Activated CD4-positive, alpha-beta T cell treated with anti-CD3 and anti-CD28 coated beads for 36 hours (primary cell): ENCODE data around the gene ZRANB1. TPM values are rescaled to one million over a fixed set of nuclear protein-coding genes. Genes with fewer than 3 reads are reported as not detected.
A peak's percentile ranks its signal among the peaks of the same experiment; 100 is the strongest.

Source experiments
- ATAC-seq: fragments of 200-7000 bp; cut with Tn5 transposase; one replicate; pipeline ENCODE4 v1.10.0; 2021; ENCODE audit warnings: mild to moderate bottlenecking, moderate library complexity
- CTCF ChIA-PET: fragments of 350-600 bp; sonication (Branson Sonifier 250); formaldehyde crosslinking; loops from one replicate; lab custom pipeline; 2021; ENCODE audit warnings: antibody characterized with exemption; lab: Charles Lee
- POLR2A ChIA-PET: fragments of 350-600 bp; sonication (Branson Sonifier 250); formaldehyde crosslinking; loops from one replicate; lab custom pipeline; 2021; ENCODE audit warnings: antibody characterized with exemption, inconsistent platforms; lab: Charles Lee
- DNase-seq: peaks from one replicate; pipeline ENCODE4 v3.0.0-alpha.2; 2020
- H3K27ac Mint-ChIP-seq: one replicate; pipeline ENCODE4 v1.8.0; 2021; ENCODE audit warnings: mixed read lengths
- H3K27me3 Mint-ChIP-seq: one replicate; pipeline ENCODE4 v1.8.0; 2021; ENCODE audit warnings: mixed read lengths
- H3K36me3 Mint-ChIP-seq: one replicate; pipeline ENCODE4 v1.8.0; 2021; ENCODE audit warnings: low read depth, mixed read lengths
- H3K4me1 Mint-ChIP-seq: one replicate; pipeline ENCODE4 v1.8.0; 2021; ENCODE audit warnings: mixed read lengths
- H3K4me3 Mint-ChIP-seq: one replicate; pipeline ENCODE4 v1.8.0; 2021; ENCODE audit warnings: mild to moderate bottlenecking, moderate library complexity, mixed read lengths
- H3K9me3 Mint-ChIP-seq: one replicate; pipeline ENCODE4 v1.8.0; 2021; ENCODE audit warnings: low read depth, mixed read lengths
- intact Hi-C, 2 experiments: fragments of 100-400 bp; cut with DNase I in 1 of 2; cut with micrococcal nuclease in 1 of 2; formaldehyde crosslinking; loops; one replicate each; pipeline versions ENCODE4 v1.14.2 to v1.15.1; 2022 to 2024; cut with DNase I, micrococcal nuclease
- total RNA-seq, 2 experiments: library from RNA; stranded (reverse); gene quantifications; one replicate each; pipeline ENCODE4 v1.2.3, GENCODE V29; 2021

The ZRANB1 gene
- total RNA-seq, 2 experiments from 2014 or later = 8.4 to 10.4 TPM

GRCh38 chr10:124918906-124919305 lies 23.0 kb upstream of the ZRANB1 start:
- ATAC-seq (no peak), DNase-seq (no peak)
- intact Hi-C loops = loop anchor here (5.0 to 10.0 kb wide), 5 partner anchors 38 to 1767 kb away; partner anchors contain the start of genes ABRAXAS2 (in 1 of the 2), BCCIP (in 1 of the 2), BUB3 (in 1 of the 2) and FAM53B (in 1 of the 2)
- peaks cover 35% of the 10 kb centered on the region for H3K4me1 Mint-ChIP-seq
- peaks cover 4% of the 10 kb centered on the region for H3K36me3 Mint-ChIP-seq
- no peak overlapping the region for H3K27ac Mint-ChIP-seq
- H3K9me3 Mint-ChIP-seq = no peaks in the 10 kb centered on the region
- H3K4me3 Mint-ChIP-seq = peak overlapping the region; percentile 92
- no peaks in the 10 kb centered on the region for H3K27me3 Mint-ChIP-seq
- ChIA-PET POLR2A (no interaction called here), CTCF (interaction anchor here (0.7 kb wide), 1 partner anchor 116 kb away, joined by 3 read pairs; no protein-coding TSS in a partner anchor)

DNA sequence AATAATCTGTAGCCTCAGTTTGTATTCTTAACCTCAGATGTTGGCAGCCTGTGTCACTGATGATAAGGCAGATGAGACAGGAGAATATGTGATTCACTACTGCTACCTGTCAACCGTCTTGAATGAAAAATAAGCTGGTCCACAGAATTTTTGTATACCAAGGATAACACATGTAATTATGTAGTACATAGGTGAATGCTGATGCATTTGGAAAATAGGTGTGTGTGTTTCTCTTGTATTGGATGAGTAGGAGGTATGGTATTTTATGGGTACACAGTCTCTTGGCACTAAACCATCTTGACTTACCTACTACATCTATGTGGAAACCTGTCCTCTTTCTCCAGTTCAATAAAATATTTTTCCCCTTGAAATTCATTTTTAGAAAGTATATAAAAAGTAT lies 20.7 kb upstream of the ZRANB1 start:
- Mint-ChIP-seq H3K27me3 (no peaks in the 10 kb centered on the region), H3K4me3 (no peak overlapping the region), H3K36me3 (peaks cover 4% of the 10 kb centered on the region), H3K9me3 (no peaks in the 10 kb centered on the region), H3K27ac (no peak overlapping the region), H3K4me1 (peaks cover 41% of the 10 kb centered on the region)
- CTCF ChIA-PET = no interaction called here
- DNase-seq (no peak), ATAC-seq (no peak)
- intact Hi-C loops = loop anchor here in 1 of 2 experiments (2.0 kb wide), 1 partner anchor 20 kb away; no protein-coding TSS in a partner anchor
- POLR2A ChIA-PET = no interaction called here

DNA sequence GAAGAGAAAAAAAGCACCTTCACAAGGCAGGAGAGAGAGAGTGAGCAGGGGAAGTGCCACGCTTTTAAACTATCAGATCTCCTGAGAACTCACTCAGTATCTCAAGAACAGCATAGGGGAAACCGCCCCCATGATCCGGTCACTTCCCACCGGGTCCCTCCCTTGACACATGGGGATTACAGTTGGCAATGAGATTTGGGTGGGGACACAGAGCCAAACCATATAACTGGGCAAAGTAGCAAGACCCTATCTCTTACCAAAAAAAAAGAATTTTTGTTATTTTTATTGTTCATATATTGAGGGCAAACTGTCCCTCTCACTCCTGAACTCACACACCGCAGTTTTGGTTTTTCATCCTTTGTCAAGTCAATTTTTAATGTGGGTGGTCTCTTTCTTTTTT lies 18.2 kb upstream of the ZRANB1 start:
- H3K27ac Mint-ChIP-seq = no peak overlapping the region
- peaks cover 14% of the 10 kb centered on the region for H3K36me3 Mint-ChIP-seq
- H3K4me1 Mint-ChIP-seq = peaks cover 37% of the 10 kb centered on the region
- ATAC-seq = no peak
- H3K27me3 Mint-ChIP-seq = no peaks in the 10 kb centered on the region
- intact Hi-C loops = no loop called here
- ChIA-PET POLR2A (no interaction called here), CTCF (no interaction called here)
- no peak for DNase-seq
- no peak overlapping the region for H3K4me3 Mint-ChIP-seq
- no peaks in the 10 kb centered on the region for H3K9me3 Mint-ChIP-seq

- Mint-ChIP-seq H3K27ac (no peak overlapping the region), H3K36me3 (peaks cover 17% of the 10 kb centered on the region), H3K4me1 (peaks cover 24% of the 10 kb centered on the region), H3K27me3 (no peaks in the 10 kb centered on the region), H3K4me3 (no peak overlapping the region), H3K9me3 (no peaks in the 10 kb centered on the region)
- ATAC-seq (no peak), DNase-seq (no peak)
- POLR2A ChIA-PET = interaction anchor here (0.7 kb wide), 1 partner anchor 16 kb away, joined by 5 read pairs; no protein-coding TSS in a partner anchor
- intact Hi-C loops = no loop called here
- CTCF ChIA-PET = no interaction called here
Observed at GRCh38 chr10:124926548-124926947, 15.4 kb upstream of the ZRANB1 start.

DNA sequence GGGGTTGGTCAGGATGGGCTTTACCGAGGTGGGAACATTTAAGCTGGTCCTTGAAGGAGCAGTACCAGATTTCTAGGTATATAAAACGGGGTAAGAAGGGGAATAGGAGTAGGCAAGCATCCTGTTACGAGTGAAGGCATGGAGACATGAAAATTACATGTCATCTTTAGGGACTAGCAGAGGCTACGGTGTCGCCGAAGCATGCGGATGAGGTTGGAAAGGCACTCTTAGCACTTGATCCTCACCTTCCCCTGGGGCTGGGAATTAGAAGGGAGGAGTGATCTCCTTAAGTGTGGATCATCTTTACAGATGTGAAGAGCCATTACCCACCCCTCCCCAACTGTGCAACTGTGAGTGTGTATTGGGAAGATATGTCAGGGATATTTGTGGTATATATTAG lies 13.8 kb upstream of the ZRANB1 start:
- no peaks in the 10 kb centered on the region for H3K27me3 Mint-ChIP-seq
- intact Hi-C loops = no loop called here
- no peak overlapping the region for H3K27ac Mint-ChIP-seq
- H3K4me1 Mint-ChIP-seq = peaks cover 26% of the 10 kb centered on the region
- ChIA-PET CTCF (no interaction called here), POLR2A (no interaction called here)
- DNase-seq = no peak
- H3K36me3 Mint-ChIP-seq = peaks cover 23% of the 10 kb centered on the region
- no peak overlapping the region for H3K4me3 Mint-ChIP-seq
- ATAC-seq = no peak
- H3K9me3 Mint-ChIP-seq = peaks cover 5% of the 10 kb centered on the region

GRCh38 chr10:124928545-124928944 lies 13.4 kb upstream of the ZRANB1 start:
- Mint-ChIP-seq H3K36me3 (peaks cover 22% of the 10 kb centered on the region), H3K4me3 (no peak overlapping the region), H3K9me3 (peaks cover 5% of the 10 kb centered on the region), H3K4me1 (peaks cover 28% of the 10 kb centered on the region), H3K27ac (no peak overlapping the region), H3K27me3 (no peaks in the 10 kb centered on the region)
- POLR2A ChIA-PET = no interaction called here
- DNase-seq (no peak), ATAC-seq (no peak)
- CTCF ChIA-PET = no interaction called here
- intact Hi-C loops = no loop called here

DNA sequence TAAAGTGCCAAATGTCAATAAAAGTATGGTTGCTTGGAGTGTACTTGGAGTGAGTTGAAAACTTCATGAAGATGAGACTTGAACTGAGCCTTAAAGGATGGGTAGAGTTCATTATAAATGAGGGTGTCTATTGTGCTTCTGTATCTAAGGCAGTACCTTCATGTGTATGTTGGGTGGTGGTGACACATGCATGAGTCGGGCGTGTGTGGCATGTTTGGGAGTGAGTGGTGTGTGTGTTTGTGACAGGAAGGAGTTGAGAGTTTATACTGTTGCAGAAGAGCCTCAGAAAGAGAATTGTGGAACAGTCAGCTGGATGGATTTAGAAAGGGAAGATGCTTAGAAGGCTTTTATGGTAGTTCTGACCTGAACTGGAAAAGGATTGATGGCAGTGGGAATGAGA lies 6.0 kb upstream of the ZRANB1 start:
- peak; percentile 96 for ATAC-seq
- DNase-seq = peak; percentile 60
- POLR2A ChIA-PET = no interaction called here

DNA sequence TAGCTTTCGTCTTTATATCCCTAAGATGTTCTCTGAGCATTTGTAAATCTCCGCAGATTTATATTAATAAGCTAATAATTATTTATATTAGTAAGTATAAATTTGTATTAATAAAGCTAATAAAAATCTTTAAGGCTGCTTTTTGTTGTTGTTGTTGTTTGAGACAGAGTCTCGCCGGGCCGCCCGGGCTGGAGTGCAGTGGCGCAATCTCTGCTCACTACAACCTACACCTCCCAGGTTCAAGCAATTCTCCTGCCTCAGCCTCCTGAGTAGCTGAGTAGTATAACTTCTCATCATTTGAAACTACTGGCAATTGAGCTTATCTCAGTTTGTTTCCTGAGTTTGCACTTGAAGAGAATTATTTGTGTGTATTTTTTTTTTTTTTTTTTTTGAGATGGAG lies 5.1 kb upstream of the ZRANB1 start:
- ChIA-PET CTCF (no interaction called here), POLR2A (no interaction called here)
- Mint-ChIP-seq H3K4me3 (no peak overlapping the region), H3K4me1 (peaks cover 45% of the 10 kb centered on the region), H3K27me3 (no peaks in the 10 kb centered on the region), H3K27ac (no peak overlapping the region), H3K36me3 (peaks cover 6% of the 10 kb centered on the region), H3K9me3 (peaks cover 2% of the 10 kb centered on the region)
- ATAC-seq (no peak), DNase-seq (no peak)
- intact Hi-C loops = no loop called here

More for the DNA sequence above, 6.0 kb upstream of the ZRANB1 start:
- Mint-ChIP-seq H3K27me3 (no peaks in the 10 kb centered on the region), H3K4me3 (no peak overlapping the region), H3K27ac (no peak overlapping the region), H3K36me3 (peaks cover 8% of the 10 kb centered on the region), H3K4me1 (peaks cover 42% of the 10 kb centered on the region), H3K9me3 (peaks cover 5% of the 10 kb centered on the region)
- CTCF ChIA-PET = no interaction called here
- intact Hi-C loops = no loop called here

- no peaks in the 10 kb centered on the region for H3K27me3 Mint-ChIP-seq
- ChIA-PET CTCF (no interaction called here), POLR2A (no interaction called here)
- H3K9me3 Mint-ChIP-seq = no peaks in the 10 kb centered on the region
- ATAC-seq = no peak
- DNase-seq = no peak
- H3K27ac Mint-ChIP-seq = no peak overlapping the region
- peaks cover 20% of the 10 kb centered on the region for H3K36me3 Mint-ChIP-seq
- peaks cover 58% of the 10 kb centered on the region for H3K4me1 Mint-ChIP-seq
- intact Hi-C loops = no loop called here
- H3K4me3 Mint-ChIP-seq = no peak overlapping the region
Observed at GRCh38 chr10:124939290-124939689, 2.6 kb upstream of the ZRANB1 start.

DNA sequence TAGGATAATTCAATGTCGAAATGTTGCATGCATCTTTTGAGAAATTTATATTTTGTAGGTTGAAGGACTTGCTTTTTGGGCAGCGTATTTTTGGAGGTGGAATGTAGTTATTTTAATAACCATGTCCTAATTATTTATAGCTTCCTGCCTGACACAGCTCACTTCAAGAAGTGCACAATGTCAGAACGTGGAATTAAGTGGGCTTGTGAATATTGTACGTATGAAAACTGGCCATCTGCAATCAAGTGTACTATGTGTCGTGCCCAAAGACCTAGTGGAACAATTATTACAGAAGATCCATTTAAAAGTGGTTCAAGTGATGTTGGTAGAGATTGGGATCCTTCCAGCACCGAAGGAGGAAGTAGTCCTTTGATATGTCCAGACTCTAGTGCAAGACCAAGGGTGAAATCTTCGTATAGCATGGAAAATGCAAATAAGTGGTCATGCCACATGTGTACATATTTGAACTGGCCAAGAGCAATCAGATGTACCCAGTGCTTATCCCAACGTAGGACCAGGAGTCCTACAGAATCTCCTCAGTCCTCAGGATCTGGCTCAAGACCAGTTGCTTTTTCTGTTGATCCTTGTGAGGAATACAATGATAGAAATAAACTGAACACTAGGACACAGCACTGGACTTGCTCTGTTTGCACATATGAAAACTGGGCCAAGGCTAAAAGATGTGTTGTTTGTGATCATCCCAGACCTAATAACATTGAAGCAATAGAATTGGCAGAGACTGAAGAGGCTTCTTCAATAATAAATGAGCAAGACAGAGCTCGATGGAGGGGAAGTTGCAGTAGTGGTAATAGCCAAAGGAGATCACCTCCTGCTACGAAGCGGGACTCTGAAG lies 620 bp downstream of the ZRANB1 start:
- peaks cover 52% of the 10 kb centered on the region for H3K4me1 Mint-ChIP-seq
- H3K36me3 Mint-ChIP-seq = peaks cover 29% of the 10 kb centered on the region
- ATAC-seq (no peak), DNase-seq (no peak)
- H3K4me3 Mint-ChIP-seq = no peak overlapping the region
- ChIA-PET CTCF (interaction anchor here (0.8 kb wide), 1 partner anchor 12 kb away, joined by 3 read pairs; no protein-coding TSS in a partner anchor), POLR2A (interaction anchor here (0.7 kb wide), 1 partner anchor 16 kb away, joined by 5 read pairs; no protein-coding TSS in a partner anchor)
- peak overlapping the region; percentile 15 for H3K27ac Mint-ChIP-seq
- H3K27me3 Mint-ChIP-seq = no peaks in the 10 kb centered on the region
- intact Hi-C loops = no loop called here
- H3K9me3 Mint-ChIP-seq = no peaks in the 10 kb centered on the region

- no peak overlapping the region for H3K4me3 Mint-ChIP-seq
- ATAC-seq = peak; percentile 44
Observed at GRCh38 chr10:124943301-124944092, 1.6 kb downstream of the ZRANB1 start.

More at GRCh38 chr10:124943301-124944092, 1.6 kb downstream of the ZRANB1 start:
- peak overlapping the region; percentile 15 for H3K27ac Mint-ChIP-seq
- CTCF ChIA-PET = interaction anchor here (0.6 to 0.9 kb wide), 4 partner anchors 9 to 29 kb away, joined by 3 to 7 read pairs (median 3); no protein-coding TSS in a partner anchor
- POLR2A ChIA-PET = interaction anchor here (0.7 kb wide), 1 partner anchor 17 kb away, joined by 5 read pairs; no protein-coding TSS in a partner anchor
- H3K4me1 Mint-ChIP-seq = peaks cover 54% of the 10 kb centered on the region
- intact Hi-C loops = no loop called here
- H3K36me3 Mint-ChIP-seq = peaks cover 33% of the 10 kb centered on the region
- peak; percentile 19 for DNase-seq
- H3K27me3 Mint-ChIP-seq = no peaks in the 10 kb centered on the region
- H3K9me3 Mint-ChIP-seq = no peaks in the 10 kb centered on the region
